ENCODE results near the gene CBARP. TPM values are rescaled to one million over a fixed set of nuclear protein-coding genes. Genes with fewer than 3 reads are reported as not detected.

The CBARP gene
- total and polyA plus RNA-seq, 2 of the 13 experiments (the other 11 are each of a cell fraction or from before 2014, with no cell fraction given): 1.2 to 1.4 TPM

GRCh38 chr19:1284293-1284978 lies 46.6 kb upstream of the CBARP start:
- Histone ChIP-seq H3K79me2 (ENCODE audit: insufficient read depth, low read length) (peaks cover 27% of the 10 kb centered on the region), H3K36me3 (replicated peaks in 1 of 2; ENCODE audit: control insufficient read depth in 1 of 2, insufficient read depth in 2 of 2, low read length in 2 of 2) (peaks cover under 1 to 3% of the 10 kb centered on the region in 2 experiments; a peak in 2 of 5 replicates), H3K9me3 (ENCODE audit: low read length) (no peaks in the 10 kb centered on the region), H3K4me1 (ENCODE audit: insufficient read depth, low read length) (peaks cover 53% of the 10 kb centered on the region), H4K20me1 (ENCODE audit: insufficient read depth, low read length) (no peaks in the 10 kb centered on the region), H3K4me2 (ENCODE audit: low read depth, low read length) (peak overlapping the region; percentile 89), H2AFZ (ENCODE audit: low read length) (no peak overlapping the region), H3K9ac (ENCODE audit: insufficient read depth, low read depth, low read length) (peak overlapping the region; percentile 60), H3K4me3 (replicated peaks in 1 of 3; ENCODE audit: insufficient read depth in 1 of 3, low read depth in 2 of 3, low read length in 3 of 3) (peak overlapping the region; percentile 59 to 70 (median 63)), H3K27ac (ENCODE audit: extremely low read length, insufficient read depth, low read length) (peak overlapping the region; percentile 75), H3K27me3 (ENCODE audit: control insufficient read depth in 1 of 2, insufficient read depth in 2 of 2, low read length in 2 of 2) (no peaks in the 10 kb centered on the region; a peak in 1 of 5 replicates)
- DNase-seq (ENCODE audit: low spot score): no peak
- in situ Hi-C loops (cut with HindIII; ENCODE audit: extremely low pct_ligation_motif_present, low pct_unique_long_range_greater_than_20kb) (loop anchor here (5.0 kb wide), 2 partner anchors 33 to 88 kb away; no protein-coding TSS in a partner anchor), intact Hi-C loops (cut with micrococcal nuclease; ENCODE audit: unreplicated experiment) (no loop called here)
- ChIA-PET POLR2A (interaction anchor here (0.5 to 3.5 kb wide), 20 partner anchors 9 to 207 kb away, joined by 3 to 61 read pairs (median 6); partner anchors contain the start of genes CIRBP, FAM174C and REEP6), CTCF (ENCODE audit: low intra/inter-chr PET ratio, low total read pairs) (no interaction called here)
- WGBS (ENCODE audit: low lambda C conversion rate): 0% methylated on average over 14 of the region's 20 CpGs
- no TSS peak for BruUV-seq (replicated peaks)
- peak; percentile 20 for ATAC-seq
- FAIRE-seq: peak; percentile 56
- TF ChIP-seq MTF1 (CRISPR knock-in tag; IDR thresholded peaks at IDR 0.05) (no peak), REXO4 (CRISPR knock-in tag; IDR thresholded peaks at IDR 0.05; ENCODE audit: borderline replicate concordance) (no peak), ZKSCAN5 (CRISPR knock-in tag; IDR thresholded peaks at IDR 0.05) (no peak), ZNF768 (CRISPR knock-in tag; IDR thresholded peaks at IDR 0.05) (peak; percentile 84), NCOR1 (IDR thresholded peaks at IDR 0.05; ENCODE audit: borderline replicate concordance, low read length) (no peak), ARID3A (IDR thresholded peaks at IDR 0.05; ENCODE audit: low read depth, low read length) (no peak), ZNF562 (CRISPR knock-in tag; IDR thresholded peaks at IDR 0.05; ENCODE audit: borderline replicate concordance) (no peak), ZNF276 (CRISPR knock-in tag; IDR thresholded peaks at IDR 0.05; ENCODE audit: low read depth) (0 out of 2 replicates have a peak, but pooled peaks have one; percentile 34), MEIS1 (CRISPR knock-in tag; IDR thresholded peaks at IDR 0.05; ENCODE audit: borderline replicate concordance) (no peak; the same call in 1 of the 2 replicates), CCDC6 (CRISPR knock-in tag; IDR thresholded peaks at IDR 0.05) (no peak), ZNF747 (CRISPR knock-in tag; IDR thresholded peaks at IDR 0.05; ENCODE audit: borderline replicate concordance) (no peak), CEBPZ (IDR thresholded peaks at IDR 0.05; ENCODE audit: low read length) (no peak), ZNF235 (CRISPR knock-in tag; IDR thresholded peaks at IDR 0.05; ENCODE audit: borderline replicate concordance) (0 out of 2 replicates have a peak, but pooled peaks have one; percentile 5), ZNF468 (CRISPR knock-in tag; IDR thresholded peaks at IDR 0.05) (no peak), CAMTA2 (CRISPR knock-in tag; IDR thresholded peaks at IDR 0.05; ENCODE audit: borderline replicate concordance) (no peak)
